ENCODE results near the gene G6PC3. TPM values are rescaled to one million over a fixed set of nuclear protein-coding genes. Genes with fewer than 3 reads are reported as not detected.
A peak's percentile ranks its signal among the peaks of the same experiment; 100 is the strongest.

The G6PC3 gene
- total and polyA plus RNA-seq, 2 donors (not counting 3 experiments of a cell fraction or from before 2014, with no cell fraction given), result 78.4 to 194 TPM

DNA sequence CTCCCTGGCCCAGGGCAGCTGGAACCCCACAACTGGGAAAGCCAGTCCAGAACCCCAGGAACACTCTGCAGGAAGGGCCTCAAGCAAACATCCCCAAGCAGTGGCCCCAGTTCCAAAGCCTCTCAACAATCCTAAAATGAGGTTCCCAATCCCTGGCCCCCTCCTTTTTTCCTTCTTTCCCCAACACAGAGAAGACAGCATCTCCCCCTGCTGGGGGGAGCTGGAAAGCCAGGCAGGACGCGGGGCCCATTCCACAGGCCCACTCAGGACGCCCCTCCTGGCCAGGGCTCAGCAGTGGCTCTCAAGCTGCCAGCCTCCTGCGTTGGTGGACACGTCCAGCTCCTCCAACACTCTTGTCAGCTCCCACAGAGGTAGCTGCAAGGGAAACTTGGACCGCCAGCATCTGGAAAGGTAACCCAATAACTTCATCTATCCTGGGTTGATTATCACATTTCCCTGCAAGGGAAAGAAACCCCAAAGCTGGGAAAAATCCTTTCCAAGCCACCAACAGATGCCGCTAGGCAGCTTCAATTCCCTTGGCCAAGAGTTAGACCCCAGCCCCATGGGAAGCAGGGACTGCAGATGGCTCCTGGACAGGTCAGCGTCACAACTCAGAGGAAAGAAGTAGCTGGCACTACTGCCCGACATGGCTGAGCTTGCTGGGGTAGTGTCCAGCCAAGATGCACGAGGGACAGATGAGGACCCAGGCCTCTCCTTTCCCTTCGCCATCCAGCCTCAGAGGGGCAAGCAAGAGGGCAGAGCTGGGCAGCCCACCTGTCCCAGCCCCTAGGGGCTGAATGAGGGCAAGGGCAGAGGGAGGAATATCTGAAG, 45.3 kb downstream of the G6PC3 start:
- ChIA-PET POLR2A (interaction anchor here (0.6 kb wide), 1 partner anchor 50 kb away, joined by 7 read pairs; the partner anchor contains the start of gene LSM12), CTCF (interaction anchor here (0.6 to 3.1 kb wide), 41 partner anchors 8 to 236 kb away, joined by 3 to 39 read pairs (median 5); partner anchors contain the start of genes G6PC3, GRN, HDAC5 and LSM12)
- Histone ChIP-seq H3K4me1 (ENCODE audit: control insufficient read depth, extremely low read depth, insufficient read depth, low read length) (peaks cover 8% of the 10 kb centered on the region), H2AFZ (ENCODE audit: low read depth, low read length) (no peak overlapping the region), H3K4me2 (ENCODE audit: insufficient read depth, low read length) (no peak overlapping the region), H4K20me1 (replicated peaks; ENCODE audit: control insufficient read depth, extremely low read depth, insufficient read depth, low read length) (no peaks in the 10 kb centered on the region), H3K9ac (replicated peaks; ENCODE audit: extremely low read depth, insufficient read depth, low read length) (no peak overlapping the region), H3K9me3 (replicated peaks; ENCODE audit: control insufficient read depth, insufficient read depth, low read length) (no peaks in the 10 kb centered on the region), H3K27ac (ENCODE audit: insufficient read depth, low read depth, low read length) (no peak overlapping the region), H3K36me3 (ENCODE audit: control insufficient read depth in 2 of 2, extremely low read depth in 1 of 2, insufficient read depth in 2 of 2, low read length in 2 of 2) (peaks cover 0 to 7% of the 10 kb centered on the region in 2 experiments), H3K9me1 (replicated peaks; ENCODE audit: control insufficient read depth, extremely low read depth, insufficient read depth, low read length) (no peaks in the 10 kb centered on the region), H3K4me3 (replicated peaks in 1 of 3; ENCODE audit: insufficient read depth in 1 of 3, low read depth in 1 of 3, low read length in 3 of 3) (no peak overlapping the region), H3K27me3 (ENCODE audit: control insufficient read depth in 2 of 2, insufficient read depth in 2 of 2, low read length in 2 of 2) (no peaks in the 10 kb centered on the region), H3K79me2 (ENCODE audit: control insufficient read depth, insufficient read depth, low read length) (no peaks in the 10 kb centered on the region)
- DNase-seq (ENCODE audit: low read depth, low spot score), result peak; percentile 60
- FAIRE-seq, result peak; percentile 62
- BruUV-seq (replicated peaks), result no TSS peak
- TF ChIP-seq, protein P1, sequence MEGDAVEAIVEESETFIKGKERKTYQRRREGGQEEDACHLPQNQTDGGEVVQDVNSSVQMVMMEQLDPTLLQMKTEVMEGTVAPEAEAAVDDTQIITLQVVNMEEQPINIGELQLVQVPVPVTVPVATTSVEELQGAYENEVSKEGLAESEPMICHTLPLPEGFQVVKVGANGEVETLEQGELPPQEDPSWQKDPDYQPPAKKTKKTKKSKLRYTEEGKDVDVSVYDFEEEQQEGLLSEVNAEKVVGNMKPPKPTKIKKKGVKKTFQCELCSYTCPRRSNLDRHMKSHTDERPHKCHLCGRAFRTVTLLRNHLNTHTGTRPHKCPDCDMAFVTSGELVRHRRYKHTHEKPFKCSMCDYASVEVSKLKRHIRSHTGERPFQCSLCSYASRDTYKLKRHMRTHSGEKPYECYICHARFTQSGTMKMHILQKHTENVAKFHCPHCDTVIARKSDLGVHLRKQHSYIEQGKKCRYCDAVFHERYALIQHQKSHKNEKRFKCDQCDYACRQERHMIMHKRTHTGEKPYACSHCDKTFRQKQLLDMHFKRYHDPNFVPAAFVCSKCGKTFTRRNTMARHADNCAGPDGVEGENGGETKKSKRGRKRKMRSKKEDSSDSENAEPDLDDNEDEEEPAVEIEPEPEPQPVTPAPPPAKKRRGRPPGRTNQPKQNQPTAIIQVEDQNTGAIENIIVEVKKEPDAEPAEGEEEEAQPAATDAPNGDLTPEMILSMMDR (IDR thresholded peaks at IDR 0.05; ENCODE audit: extremely low read depth in 1 of 2, insufficient read depth in 1 of 2, low read depth in 1 of 2, low read length in 2 of 2), result peak; percentile 86 to 89
- TF ChIP-seq GATA2 (IDR thresholded peaks at IDR 0.05; ENCODE audit: insufficient read depth, insufficient read length, low read depth, low read length), result no peak
- dilution Hi-C loops (cut with MboI; ENCODE audit: extremely low pct_ligation_motif_present, low sequenced_read_pairs) (no loop called here), intact Hi-C loops (cut with micrococcal nuclease) (loop anchor here (1.0 to 10.0 kb wide), 5 partner anchors 31 to 171 kb away; partner anchors contain the start of genes G6PC3 and NAGS)

DNA sequence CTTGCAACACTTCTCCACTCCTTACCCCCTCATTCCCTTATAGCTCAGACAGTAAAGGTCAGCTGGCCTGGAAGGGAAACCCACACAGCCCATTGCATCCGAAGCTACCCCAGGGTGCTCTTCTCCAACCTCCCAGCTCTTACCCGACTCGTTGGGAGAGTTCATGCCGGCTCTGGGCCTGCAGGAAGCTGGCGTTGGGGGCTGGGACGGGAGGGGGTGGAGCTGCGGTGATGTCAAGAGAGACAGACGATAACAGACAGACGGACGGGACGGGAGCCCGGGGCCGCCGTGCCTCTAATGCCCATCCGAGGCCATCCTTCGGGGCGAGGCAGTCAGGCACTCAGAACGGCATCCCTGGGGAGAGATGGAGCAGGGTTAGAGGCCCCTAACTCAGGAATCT, 46.8 kb downstream of the G6PC3 start:
- Histone ChIP-seq H2AFZ (ENCODE audit: low read depth, low read length) (no peak overlapping the region), H3K9ac (replicated peaks; ENCODE audit: extremely low read depth, insufficient read depth, low read length) (no peak overlapping the region), H3K9me1 (replicated peaks; ENCODE audit: control insufficient read depth, extremely low read depth, insufficient read depth, low read length) (no peaks in the 10 kb centered on the region), H3K79me2 (ENCODE audit: control insufficient read depth, insufficient read depth, low read length) (no peaks in the 10 kb centered on the region), H3K9me3 (replicated peaks; ENCODE audit: control insufficient read depth, insufficient read depth, low read length) (no peaks in the 10 kb centered on the region), H3K4me1 (ENCODE audit: control insufficient read depth, extremely low read depth, insufficient read depth, low read length) (no peaks in the 10 kb centered on the region), H3K36me3 (ENCODE audit: control insufficient read depth in 2 of 2, extremely low read depth in 1 of 2, insufficient read depth in 2 of 2, low read length in 2 of 2) (peaks cover 0 to 7% of the 10 kb centered on the region in 2 experiments), H3K27me3 (ENCODE audit: control insufficient read depth in 2 of 2, insufficient read depth in 2 of 2, low read length in 2 of 2) (peaks cover 2% of the 10 kb centered on the region in 2 experiments), H3K4me2 (ENCODE audit: insufficient read depth, low read length) (no peak overlapping the region), H3K4me3 (replicated peaks in 1 of 3; ENCODE audit: insufficient read depth in 1 of 3, low read depth in 1 of 3, low read length in 3 of 3) (no peak overlapping the region), H4K20me1 (replicated peaks; ENCODE audit: control insufficient read depth, extremely low read depth, insufficient read depth, low read length) (no peaks in the 10 kb centered on the region), H3K27ac (ENCODE audit: insufficient read depth, low read depth, low read length) (no peak overlapping the region)
- no TSS peak for BruUV-seq (replicated peaks)
- DNase-seq (ENCODE audit: low read depth, low spot score), result no peak
- FAIRE-seq, result no peak
- dilution Hi-C loops (cut with MboI; ENCODE audit: extremely low pct_ligation_motif_present, low sequenced_read_pairs), result no loop called here
- no peak for TF ChIP-seq FOS (IDR thresholded peaks at IDR 0.05; ENCODE audit: borderline replicate concordance, insufficient read depth, low read length)
- TF ChIP-seq, protein P1 (IDR thresholded peaks at IDR 0.05; ENCODE audit: extremely low read depth in 1 of 2, insufficient read depth in 1 of 2, low read depth in 1 of 2, low read length in 2 of 2), result no peak
- TF ChIP-seq POLR2AphosphoS5 (IDR thresholded peaks at IDR 0.05; ENCODE audit: insufficient read depth, low read depth, low read length), result no peak
- no peak for TF ChIP-seq JUN (IDR thresholded peaks at IDR 0.05; ENCODE audit: borderline replicate concordance, insufficient read depth, insufficient read length, low read depth)
- no peak for TF ChIP-seq MYC (IDR thresholded peaks at IDR 0.05; ENCODE audit: low read depth, low read length)
- no peak for TF ChIP-seq POLR2A (IDR thresholded peaks at IDR 0.05; ENCODE audit: low read depth, low read length)
- no peak for TF ChIP-seq GATA2 (IDR thresholded peaks at IDR 0.05; ENCODE audit: insufficient read depth, insufficient read length, low read depth, low read length)
- no peak for TF ChIP-seq EZH2 (IDR thresholded peaks at IDR 0.05; ENCODE audit: borderline replicate concordance, low read depth, low read length, severe bottlenecking)
- TF ChIP-seq, protein P2, sequence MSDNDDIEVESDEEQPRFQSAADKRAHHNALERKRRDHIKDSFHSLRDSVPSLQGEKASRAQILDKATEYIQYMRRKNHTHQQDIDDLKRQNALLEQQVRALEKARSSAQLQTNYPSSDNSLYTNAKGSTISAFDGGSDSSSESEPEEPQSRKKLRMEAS (IDR thresholded peaks at IDR 0.05; ENCODE audit: insufficient read depth, insufficient read length), result no peak
- ChIA-PET CTCF (interaction anchor here (0.9 to 3.0 kb wide), 6 partner anchors 17 to 173 kb away, joined by 3 to 39 read pairs (median 3); no protein-coding TSS in a partner anchor), POLR2A (no interaction called here)
- intact Hi-C loops (cut with micrococcal nuclease), result loop anchor here (10.0 kb wide), 1 partner anchor 113 kb away; the partner anchor contains the start of gene NAGS

All from endothelial cell of umbilical vein (primary cell).